ENCODE data around the gene MOV10. TPM values are rescaled to one million over a fixed set of nuclear protein-coding genes. Genes with fewer than 3 reads are reported as not detected.
A peak's percentile ranks its signal among the peaks of the same experiment; 100 is the strongest.

The MOV10 gene
- total and polyA plus RNA-seq, 2 of the 13 experiments (the other 11 are each of a cell fraction or from before 2014, with no cell fraction given): 56.4 to 58.2 TPM

GRCh38 chr1:112718691-112719418 is 44.4 kb downstream of the MOV10 start (continued):
- TF ChIP-seq TOPORS (CRISPR knock-in tag; IDR thresholded peaks at IDR 0.05) (no peak), THYN1 (CRISPR knock-in tag; IDR thresholded peaks at IDR 0.05; ENCODE audit: borderline replicate concordance, low read depth) (no peak), ZNF768 (CRISPR knock-in tag; IDR thresholded peaks at IDR 0.05) (0 out of 2 replicates have a peak, but pooled peaks have one; percentile 12), NR1H2 (CRISPR knock-in tag; IDR thresholded peaks at IDR 0.05; ENCODE audit: borderline replicate concordance, low read depth) (no peak), SNAPC2 (CRISPR knock-in tag; IDR thresholded peaks at IDR 0.05) (no peak), AGO1 (IDR thresholded peaks at IDR 0.05; ENCODE audit: low read depth, low read length, poor library complexity, severe bottlenecking) (no peak), ZNF142 (CRISPR knock-in tag; IDR thresholded peaks at IDR 0.05) (no peak), ZKSCAN8 (CRISPR knock-in tag; IDR thresholded peaks at IDR 0.05; ENCODE audit: borderline replicate concordance) (no peak), GABPB1 (CRISPR knock-in tag; IDR thresholded peaks at IDR 0.05) (peak; percentile 62), TEAD2 (CRISPR knock-in tag; IDR thresholded peaks at IDR 0.05) (no peak), HNRNPK (IDR thresholded peaks at IDR 0.05; ENCODE audit: low read depth, low read length, poor library complexity, severe bottlenecking) (no peak), ETV5 (CRISPR knock-in tag; IDR thresholded peaks at IDR 0.05; ENCODE audit: borderline replicate concordance) (peak; percentile 61), THAP11 (CRISPR knock-in tag; IDR thresholded peaks at IDR 0.05) (no peak), ZNF563 (CRISPR knock-in tag; IDR thresholded peaks at IDR 0.05) (peak; percentile 43; the same call in 1 of the 2 replicates), ZNF180 (CRISPR knock-in tag; IDR thresholded peaks at IDR 0.05; ENCODE audit: borderline replicate concordance, low read depth) (no peak), ARNT2 (CRISPR knock-in tag; IDR thresholded peaks at IDR 0.05; ENCODE audit: low read depth) (0 out of 2 replicates have a peak, but pooled peaks have one; percentile 24), MYNN (CRISPR knock-in tag; IDR thresholded peaks at IDR 0.05; ENCODE audit: low read depth) (no peak), MXD3 (CRISPR knock-in tag; IDR thresholded peaks at IDR 0.05) (peak; percentile 36; the same call in 1 of the 2 replicates), CTCF (CRISPR knock-in tag; IDR thresholded peaks at IDR 0.05) (peak; percentile 90), KMT2A (CRISPR knock-in tag; IDR thresholded peaks at IDR 0.05) (no peak), ZNF160 (CRISPR knock-in tag; IDR thresholded peaks at IDR 0.05) (no peak), CHD4 (IDR thresholded peaks at IDR 0.05; ENCODE audit: borderline replicate concordance, low read length) (no peak), BHLHE40 (IDR thresholded peaks at IDR 0.05; ENCODE audit: low read length) (0 out of 2 replicates have a peak, but pooled peaks have one; percentile 12)
